ENCODE results near the gene DPYD.

DNA sequence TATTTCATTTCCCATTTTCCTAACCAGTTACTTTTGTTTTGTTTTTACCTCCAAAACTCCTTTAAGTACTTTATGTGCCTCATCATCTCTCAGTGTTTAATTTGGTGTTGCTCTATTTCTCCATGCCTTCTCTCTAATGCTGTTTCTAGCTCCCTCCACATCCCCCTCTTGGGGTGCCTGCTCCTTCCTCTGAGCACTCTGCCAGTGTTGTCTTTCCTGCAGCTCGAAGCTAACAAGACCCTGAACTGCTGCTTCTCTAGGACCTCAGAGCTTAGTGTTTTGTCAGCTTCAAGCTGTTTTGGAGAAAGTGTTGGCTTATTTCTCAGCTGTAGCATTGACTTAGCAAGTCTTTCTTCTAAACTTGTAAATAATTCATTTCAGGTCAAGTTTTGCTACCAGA lies 290.6 kb downstream of the DPYD start:
- TF ChIP-seq ZFP36 (IDR thresholded peaks at IDR 0.05; ENCODE audit: low read depth, low read length, partially characterized antibody): no peak
- TF ChIP-seq TBP (optimal IDR thresholded peaks at IDR 0.05; ENCODE audit: low read depth, low read length): no peak
- TF ChIP-seq HOMEZ (CRISPR knock-in tag; IDR thresholded peaks at IDR 0.05): no peak
- TF ChIP-seq, protein P1, sequence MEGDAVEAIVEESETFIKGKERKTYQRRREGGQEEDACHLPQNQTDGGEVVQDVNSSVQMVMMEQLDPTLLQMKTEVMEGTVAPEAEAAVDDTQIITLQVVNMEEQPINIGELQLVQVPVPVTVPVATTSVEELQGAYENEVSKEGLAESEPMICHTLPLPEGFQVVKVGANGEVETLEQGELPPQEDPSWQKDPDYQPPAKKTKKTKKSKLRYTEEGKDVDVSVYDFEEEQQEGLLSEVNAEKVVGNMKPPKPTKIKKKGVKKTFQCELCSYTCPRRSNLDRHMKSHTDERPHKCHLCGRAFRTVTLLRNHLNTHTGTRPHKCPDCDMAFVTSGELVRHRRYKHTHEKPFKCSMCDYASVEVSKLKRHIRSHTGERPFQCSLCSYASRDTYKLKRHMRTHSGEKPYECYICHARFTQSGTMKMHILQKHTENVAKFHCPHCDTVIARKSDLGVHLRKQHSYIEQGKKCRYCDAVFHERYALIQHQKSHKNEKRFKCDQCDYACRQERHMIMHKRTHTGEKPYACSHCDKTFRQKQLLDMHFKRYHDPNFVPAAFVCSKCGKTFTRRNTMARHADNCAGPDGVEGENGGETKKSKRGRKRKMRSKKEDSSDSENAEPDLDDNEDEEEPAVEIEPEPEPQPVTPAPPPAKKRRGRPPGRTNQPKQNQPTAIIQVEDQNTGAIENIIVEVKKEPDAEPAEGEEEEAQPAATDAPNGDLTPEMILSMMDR (IDR thresholded peaks at IDR 0.05 in 2 of 3, conservative IDR thresholded peaks at IDR 0.05 in 1 of 3; ENCODE audit: insufficient read depth in 2 of 3, low read depth in 1 of 3, low read length in 3 of 3): no peak
- TF ChIP-seq, protein P2, sequence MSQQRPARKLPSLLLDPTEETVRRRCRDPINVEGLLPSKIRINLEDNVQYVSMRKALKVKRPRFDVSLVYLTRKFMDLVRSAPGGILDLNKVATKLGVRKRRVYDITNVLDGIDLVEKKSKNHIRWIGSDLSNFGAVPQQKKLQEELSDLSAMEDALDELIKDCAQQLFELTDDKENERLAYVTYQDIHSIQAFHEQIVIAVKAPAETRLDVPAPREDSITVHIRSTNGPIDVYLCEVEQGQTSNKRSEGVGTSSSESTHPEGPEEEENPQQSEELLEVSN (IDR thresholded peaks at IDR 0.05; ENCODE audit: borderline replicate concordance in 1 of 2, extremely low read depth in 1 of 2, insufficient read depth in 1 of 2, insufficient read length in 1 of 2, low read depth in 1 of 2, low read length in 1 of 2, poor library complexity in 1 of 2, severe bottlenecking in 1 of 2): no peak
- no peak for TF ChIP-seq RBM34 (IDR thresholded peaks at IDR 0.05; ENCODE audit: borderline replicate concordance, insufficient read depth, low read length)
- TF ChIP-seq SP1 (CRISPR knock-in tag; IDR thresholded peaks at IDR 0.05): no peak
